GM20431 (cell line): Measurements from ENCODE around the gene PRPF6.

ENCODE experiments used
- in situ Hi-C: fragments of 300-500 bp; cut with MseI, MboI; formaldehyde crosslinking; loops from one replicate; pipeline ENCODE4 v1.15.0; 2020; ENCODE audit warnings: low sequenced_read_pairs; ENCODE audit not compliant: unreplicated experiment

Gene PRPF6

GRCh38 chr20:63944078-63944941 is 36.6 kb upstream of the PRPF6 start:
- in situ Hi-C loops, result no loop called here

DNA sequence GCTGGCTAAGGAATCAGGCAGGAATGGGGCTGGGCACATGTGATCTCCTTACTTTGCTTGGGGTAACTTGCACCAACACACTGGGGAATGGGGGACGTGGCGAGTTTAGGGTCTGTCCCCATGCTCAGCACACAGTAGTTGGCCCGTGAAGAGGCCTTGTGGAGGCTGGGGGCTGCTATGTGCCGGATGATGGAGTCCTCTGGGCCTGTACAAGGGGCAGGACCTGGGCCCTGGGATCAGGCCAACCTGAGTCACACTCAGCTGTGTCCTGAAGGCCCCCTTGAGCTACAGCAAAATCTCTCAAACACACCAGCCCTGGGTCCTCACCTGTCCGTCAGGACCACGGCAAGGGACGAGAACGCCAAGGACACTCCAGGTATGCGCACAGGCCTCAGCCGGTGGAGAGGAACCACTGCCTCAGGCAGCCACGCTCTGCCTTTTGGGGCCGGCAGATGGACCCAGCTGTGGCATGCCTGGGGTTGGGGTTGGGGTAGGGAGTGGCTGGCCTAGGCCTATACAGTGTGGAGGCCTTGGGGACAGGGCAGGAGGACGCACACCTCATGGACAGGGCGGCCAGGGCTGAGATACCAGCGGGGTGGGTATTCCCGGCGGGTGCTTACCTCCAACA is 35.8 kb upstream of the PRPF6 start:
- in situ Hi-C loops, result no loop called here

DNA sequence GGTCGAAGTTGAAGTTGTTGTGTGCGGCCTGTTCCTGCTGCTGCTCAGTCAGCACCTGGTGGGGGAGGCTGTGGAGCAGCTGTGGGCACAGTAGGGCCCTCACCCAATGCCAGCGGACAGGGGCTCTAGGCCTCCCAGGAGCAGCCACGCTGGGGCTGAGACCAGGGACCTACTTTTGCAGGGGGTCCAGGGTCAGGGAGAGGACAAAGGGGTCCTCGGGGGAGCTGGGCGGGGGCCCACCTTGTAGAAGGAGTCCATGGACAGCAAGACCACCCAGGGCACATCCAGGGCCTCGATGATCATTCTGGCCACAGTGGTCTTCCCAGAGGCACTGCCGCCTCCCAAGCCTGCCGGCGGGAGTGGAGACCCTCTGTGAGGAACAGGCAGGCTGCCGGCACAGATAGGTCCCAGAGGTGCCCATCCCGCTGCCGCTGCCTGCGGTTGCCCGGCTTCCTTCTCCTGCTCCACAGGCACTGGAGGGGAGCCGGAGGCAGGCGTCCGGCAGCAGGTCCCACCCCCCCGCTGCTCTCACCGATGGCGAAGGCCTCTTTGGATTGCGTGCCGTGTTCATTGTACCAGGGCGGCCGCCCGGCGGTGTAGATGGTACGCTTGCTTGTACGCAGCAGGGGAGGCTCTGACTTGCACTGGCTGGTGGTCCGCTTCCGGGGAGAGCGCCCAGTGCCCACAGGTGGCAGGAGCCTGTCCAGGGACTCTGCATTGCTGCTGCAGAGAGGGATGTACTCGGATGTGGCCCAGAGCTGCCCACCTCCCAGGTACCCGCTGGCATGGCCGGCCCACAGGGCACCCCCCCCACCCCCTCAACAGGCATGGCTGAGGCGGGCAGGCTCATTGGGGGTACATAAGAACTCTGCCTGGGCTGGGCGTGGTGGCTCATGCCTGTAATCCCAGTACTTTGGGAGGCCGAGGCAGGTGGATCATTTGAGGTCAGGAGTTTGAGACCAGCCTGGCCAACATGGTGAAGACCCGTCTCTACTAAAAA is 34.7 kb upstream of the PRPF6 start:
- in situ Hi-C loops, result no loop called here

DNA sequence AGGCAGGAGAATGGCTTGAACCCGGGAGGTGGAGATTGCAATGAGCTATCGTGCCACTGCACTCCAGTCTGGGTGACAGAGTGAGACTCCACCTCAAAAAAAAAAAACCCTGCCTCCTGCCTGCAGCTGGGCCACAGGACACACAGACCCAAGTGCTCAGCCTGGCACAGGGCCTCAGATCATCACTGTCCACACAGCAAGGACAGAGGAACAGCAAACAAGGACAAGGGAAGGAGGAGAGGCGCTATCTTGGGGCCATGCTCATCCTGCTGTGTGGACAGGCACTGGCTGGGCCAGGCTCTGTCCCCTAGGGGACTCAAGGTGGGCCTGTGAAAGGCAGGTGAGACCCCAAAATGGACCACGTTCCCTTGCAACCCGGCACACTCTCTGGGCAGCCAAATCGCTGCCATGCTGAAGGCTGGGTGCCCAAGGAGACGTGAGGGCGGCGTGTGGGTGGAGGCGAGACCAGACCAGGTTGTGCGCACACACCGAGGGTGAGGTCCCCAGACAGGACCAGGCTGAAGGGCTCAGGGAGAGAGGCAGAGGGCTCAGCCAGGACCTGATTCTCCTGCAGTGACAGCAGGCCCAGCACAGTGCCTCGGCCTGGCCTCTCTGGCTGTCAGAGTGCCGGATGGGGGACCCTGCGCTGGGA is 33.8 kb upstream of the PRPF6 start:
- in situ Hi-C loops, result no loop called here

DNA sequence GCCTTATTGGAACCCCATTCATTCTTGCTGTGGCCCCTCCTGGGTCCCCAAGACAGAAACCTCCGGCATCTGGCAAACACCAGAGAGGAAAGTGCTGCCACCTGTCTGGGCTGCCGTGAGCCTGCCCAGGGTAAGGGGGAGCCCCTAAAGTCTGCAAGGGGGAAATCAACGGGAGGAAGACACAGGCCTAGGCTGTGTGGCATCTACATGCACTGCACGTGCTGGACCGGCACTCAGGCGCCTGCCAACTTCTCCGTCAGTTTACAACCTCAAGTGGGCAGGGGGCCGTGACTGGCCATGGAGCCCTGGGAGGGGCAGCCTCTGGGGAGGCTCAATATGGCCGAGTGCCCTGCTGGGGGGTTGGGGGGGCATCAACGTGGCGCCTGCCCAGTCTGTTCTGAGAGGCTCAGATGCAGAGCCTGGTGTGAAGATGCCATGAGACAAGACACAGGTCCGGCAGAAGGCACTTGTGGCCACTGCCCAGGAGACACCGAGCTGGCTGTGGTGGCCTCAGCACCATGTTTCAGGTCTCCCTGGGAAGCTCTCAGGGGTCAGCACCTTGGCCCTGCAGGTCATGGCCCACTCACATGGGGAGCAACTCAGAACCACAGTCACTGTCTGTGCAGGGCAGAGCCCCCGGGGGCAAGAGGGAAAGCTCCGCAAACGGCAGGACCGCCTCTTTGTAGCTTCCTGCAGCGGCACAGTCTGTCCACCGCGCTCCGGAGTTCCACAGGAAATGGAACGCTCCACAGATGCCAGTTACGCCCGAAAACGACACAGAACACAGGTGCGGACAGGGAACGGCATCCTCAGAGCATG is 33.1 kb upstream of the PRPF6 start:
- in situ Hi-C loops, result no loop called here

DNA sequence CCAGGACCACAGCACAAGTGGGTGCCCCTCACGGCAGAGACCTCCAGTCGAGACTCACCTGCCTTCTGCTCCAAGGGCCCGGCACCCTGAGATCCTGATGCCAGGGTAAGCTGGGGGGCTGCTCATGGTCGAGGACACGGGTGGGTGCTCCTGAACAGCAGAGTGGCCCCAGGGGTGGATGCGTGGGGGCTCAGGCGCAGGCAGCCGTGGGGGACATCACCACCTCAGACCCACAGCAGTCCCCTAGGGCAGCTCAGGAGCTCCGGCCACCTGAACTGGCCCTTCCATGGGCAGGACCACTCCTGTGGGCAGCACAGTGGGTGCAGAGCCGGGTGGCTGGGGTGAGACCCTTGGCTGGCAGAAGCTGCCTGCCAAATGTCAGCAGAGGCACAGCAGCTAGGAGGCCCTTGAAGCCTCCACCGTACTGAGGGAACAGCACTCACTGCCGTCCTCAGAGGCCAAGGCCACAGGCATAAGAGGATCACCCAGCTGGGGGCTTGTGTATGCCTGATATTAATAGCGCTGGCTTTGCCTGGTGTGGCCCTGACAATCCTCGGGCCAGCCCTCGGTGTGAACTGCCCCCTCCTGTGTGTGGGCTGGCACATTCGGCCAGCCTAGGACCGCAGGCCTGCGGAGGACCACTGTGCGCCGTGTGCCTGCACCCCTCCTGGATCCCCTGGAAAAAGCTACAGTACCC is 30.1 kb upstream of the PRPF6 start:
- in situ Hi-C loops, result no loop called here

DNA sequence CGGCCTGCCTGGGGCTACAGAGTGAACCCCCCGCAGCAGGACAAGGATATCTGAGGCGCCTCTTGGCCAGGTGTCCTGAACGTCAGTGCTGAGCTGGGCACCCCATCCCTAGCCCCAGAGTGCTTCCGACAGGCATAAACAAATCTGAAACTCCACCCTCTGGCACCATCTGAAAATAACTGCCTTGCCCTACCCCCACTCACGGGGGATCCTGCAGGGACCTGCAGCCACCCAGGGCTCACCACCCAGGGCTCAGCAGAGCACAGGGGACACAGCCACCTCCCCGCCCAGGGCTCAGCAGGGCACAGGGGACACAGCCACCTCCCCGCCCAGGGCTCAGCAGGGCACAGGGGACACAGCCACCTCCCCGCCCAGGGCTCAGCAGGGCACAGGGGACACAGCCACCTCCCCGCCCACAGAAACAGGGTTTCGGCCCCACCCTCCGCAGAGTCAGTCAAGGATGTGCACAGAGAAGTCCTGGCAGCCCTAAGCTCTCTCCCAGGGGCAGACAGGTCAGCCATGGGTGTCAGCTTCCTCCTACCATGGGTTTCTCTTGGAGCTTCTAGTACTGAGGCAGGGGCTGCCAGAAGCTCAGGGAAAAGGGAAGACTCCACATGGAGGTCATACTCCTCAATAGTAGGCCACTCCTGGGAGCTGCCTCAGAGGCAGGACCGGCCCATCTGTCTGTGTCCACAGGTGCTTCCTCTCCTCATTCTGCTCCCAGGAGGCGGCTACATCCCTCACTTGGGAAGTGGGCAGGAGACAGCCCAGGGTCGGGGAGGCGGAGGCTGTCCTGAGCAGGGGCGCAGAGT is 29.3 kb upstream of the PRPF6 start:
- in situ Hi-C loops, result no loop called here

GRCh38 chr20:63952210-63952535 is 28.8 kb upstream of the PRPF6 start:
- in situ Hi-C loops, result no loop called here

DNA sequence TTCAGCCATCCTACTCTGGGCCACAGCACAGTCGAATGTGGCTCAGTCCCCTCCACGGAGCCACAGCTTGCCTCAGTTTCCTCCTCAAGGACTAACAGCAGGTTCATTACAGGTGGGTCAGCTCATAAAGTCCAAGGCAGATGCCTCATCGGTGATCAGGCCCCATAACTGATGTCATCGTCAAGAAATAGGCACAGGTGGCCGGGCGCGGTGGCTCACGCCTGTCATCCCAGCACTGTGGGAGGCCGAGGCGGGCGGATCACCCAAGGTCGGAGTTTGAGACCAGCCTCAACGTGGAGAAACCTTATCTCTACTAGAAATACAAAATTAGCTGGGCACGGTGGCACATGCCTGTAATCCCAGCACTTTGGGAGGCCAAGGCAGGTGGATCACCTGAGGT is 28.2 kb upstream of the PRPF6 start:
- in situ Hi-C loops, result no loop called here

- in situ Hi-C loops, result no loop called here
Observed at GRCh38 chr20:63953764-63954429, 27.0 kb upstream of the PRPF6 start.

GRCh38 chr20:63955281-63955826 is 25.6 kb upstream of the PRPF6 start:
- in situ Hi-C loops, result no loop called here

- in situ Hi-C loops, result no loop called here
Observed at GRCh38 chr20:63955827-63956663, 24.9 kb upstream of the PRPF6 start, which contains the start of gene UCKL1. TSS of gene UCKL1 (minus strand) at chr20:63956416. CDS start at chr20:63956372, 44 bp downstream.

- in situ Hi-C loops, result no loop called here
Observed at GRCh38 chr20:63956664-63957003, 24.3 kb upstream of the PRPF6 start.

GRCh38 chr20:63957004-63957689 is 23.8 kb upstream of the PRPF6 start:
- in situ Hi-C loops, result no loop called here

- in situ Hi-C loops, result no loop called here
Observed at GRCh38 chr20:63957690-63958441, 23.1 kb upstream of the PRPF6 start.
